Activated CD8-positive, alpha-beta memory T cell treated with anti-CD3 and anti-CD28 coated beads, Interleukin-2, amount 50 U/mL, for 24 hours (primary cell): ENCODE data around the gene NFYA.

Experiments used
- DNase-seq: peaks from one replicate; pipeline ENCODE4 v3.0.0-alpha.2; 2020; ENCODE audit errors: extremely low read depth

The NFYA gene

DNA sequence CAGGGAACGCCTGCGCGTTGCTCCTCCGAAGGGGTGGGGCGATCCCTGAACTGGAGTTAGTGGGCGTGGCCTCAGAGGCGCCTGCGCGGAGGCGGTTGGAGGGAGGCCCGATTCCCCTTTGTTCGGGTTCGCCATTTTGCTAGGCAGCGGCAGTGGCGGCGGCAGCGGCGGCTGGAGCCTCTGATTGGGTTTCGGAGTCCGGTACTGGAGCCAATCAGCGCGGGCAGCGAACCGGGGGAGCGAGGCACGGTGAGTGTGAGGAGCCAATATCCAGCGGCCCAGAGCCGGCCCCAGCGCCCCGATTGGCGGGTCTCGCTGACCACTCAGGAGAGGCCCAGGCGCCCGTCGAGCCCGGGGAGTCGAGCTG lies at the start of gene NFYA:
TSS of gene NFYA (plus strand) at position 139 of the 367 bp plus-strand sequence. CDS start 6,116 bp downstream, outside the sequence.
- no peak for DNase-seq

DNA sequence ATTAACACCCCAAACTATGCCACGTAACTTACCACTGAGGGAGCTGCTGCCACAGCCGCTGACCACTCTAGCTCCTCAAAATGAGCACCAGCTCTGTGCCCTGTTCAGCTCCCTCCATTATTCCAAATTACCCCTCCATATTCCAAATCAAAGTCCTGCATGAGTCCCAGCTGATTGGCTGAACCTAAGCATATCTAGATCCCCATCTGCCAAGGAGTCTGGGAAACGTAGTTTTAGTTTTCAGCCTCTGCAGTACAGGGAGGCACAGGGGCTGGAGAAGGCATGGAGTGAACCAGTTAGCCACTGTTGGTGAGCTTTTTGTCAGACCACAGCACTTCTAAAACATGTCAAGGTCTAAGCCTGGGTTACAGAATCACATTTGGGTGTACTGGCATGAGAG lies 49.7 kb upstream of the NFYA start:
- no peak for DNase-seq

DNA sequence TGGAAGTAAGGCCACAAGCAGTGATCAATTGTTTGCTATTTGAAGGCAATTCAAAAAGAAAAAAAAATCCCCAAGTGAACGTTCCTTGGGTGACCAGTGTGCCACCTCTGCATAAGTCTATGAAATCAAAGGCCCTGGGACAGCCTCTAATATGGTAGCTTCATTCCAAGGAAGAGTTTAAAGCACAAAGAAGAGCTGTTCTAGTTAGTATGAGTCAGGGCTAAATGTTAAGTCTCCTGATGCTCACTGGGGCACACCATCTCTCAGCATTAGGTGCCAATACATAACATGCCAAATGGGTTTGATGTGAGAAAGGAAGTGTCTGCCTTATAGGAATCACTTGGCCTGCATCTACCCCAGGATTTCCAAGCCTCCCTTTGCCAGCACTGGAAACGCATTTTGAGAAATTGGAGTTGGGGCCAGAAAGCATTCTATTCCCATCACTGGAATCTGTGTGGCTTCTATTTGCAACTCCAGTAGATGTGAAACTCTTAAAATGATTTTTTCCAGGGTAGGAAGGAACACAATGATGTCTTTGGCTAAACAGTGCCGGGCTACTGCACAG lies 46.7 kb upstream of the NFYA start:
- no peak for DNase-seq

DNA sequence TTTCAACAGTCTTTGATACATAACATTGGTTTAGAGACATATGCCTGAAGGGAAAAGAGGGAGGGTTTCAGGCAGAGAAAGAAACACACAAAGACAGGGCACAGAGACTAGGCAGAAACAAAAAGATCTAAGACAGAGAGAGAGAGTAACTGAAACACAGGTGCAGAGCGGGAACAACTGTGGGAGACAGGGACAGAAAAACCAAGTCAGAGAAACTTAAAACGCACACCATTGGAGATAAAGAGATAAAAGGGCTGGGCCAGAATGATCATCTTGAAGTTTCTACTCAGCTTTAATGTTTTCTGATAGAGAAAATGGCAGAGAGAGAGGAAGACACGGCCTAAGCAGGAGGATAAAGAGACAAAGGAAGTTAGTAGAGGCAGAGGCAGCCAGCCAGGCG lies 45.5 kb upstream of the NFYA start:
- DNase-seq = no peak

DNA sequence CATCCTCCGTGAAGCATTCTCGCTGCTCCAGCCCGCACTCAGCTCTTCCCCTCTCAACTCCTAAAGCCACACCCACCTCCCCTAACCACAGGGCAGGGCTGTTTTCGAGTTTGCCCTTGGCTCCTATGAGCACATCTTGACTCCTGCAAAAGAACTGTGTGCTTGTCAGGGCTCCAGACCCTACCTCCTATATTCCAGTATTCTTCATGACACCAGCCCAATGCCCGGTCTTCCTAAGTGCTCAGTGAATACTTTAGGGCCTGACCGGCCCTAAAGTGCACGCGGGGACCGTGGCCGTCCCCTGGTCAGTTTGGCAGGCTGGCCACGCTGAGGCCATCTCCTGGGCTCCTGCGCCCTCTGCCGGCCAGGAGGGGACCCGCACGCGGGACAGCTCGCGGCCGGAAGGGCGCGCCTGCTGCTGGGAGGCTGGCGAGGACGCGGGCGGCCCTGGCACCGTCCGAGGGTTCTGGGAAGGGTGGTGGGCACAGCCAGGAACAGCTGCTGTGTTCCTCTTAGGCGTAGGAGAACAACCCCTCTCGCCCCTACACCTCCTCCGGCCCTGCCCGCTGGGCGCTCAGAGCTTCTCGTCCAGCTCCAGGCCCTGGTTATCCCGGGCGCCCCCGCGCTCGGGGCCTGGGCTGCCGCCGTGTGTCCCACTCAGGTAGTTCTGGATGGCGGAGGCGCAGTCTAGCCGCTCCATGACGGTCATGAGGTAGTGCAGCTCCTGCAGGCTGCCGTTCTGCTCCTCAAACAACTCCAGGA lies 44.8 kb upstream of the NFYA start:
- no peak for DNase-seq

DNA sequence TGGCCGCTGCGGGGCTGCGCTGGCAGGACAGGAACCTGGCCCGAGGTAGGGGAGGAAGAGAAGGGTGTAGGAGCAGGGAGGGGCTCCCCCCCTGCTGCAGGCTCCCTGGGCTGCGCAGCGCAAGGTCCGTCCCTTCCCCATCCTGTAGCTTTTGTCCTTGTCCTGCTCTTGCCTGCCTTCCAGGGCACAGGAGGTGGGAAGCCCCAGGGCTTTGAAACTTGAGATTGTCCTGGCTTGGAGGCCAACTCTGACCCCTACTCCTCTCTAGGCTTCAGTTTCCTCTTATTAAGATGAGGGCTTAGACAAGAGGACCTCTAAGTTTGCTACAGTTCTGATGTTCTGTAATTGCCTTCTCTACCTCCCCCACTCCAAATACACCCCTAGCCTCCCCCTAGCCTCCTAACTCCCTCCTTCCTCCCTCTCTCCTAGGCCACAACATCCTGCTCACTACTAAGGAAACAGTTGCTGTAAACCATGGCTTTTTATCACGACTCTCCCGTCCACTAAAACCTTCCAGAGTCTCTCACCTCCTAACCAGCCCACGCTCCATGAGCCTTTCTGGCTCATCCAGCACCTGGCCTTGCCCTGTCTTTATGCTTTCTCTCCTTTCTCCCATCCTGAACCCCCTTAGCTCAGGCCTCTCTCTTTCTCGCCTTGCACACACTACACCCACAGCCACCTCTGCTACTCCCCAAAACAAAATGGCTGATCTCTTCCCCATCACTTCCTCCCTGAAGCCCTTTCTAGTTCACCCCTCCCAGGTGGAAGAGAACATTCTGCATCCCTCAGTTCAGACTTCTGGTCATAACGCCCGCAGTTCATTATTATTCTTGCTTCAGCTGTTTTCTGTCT lies 44.0 kb upstream of the NFYA start:
- no peak for DNase-seq

DNA sequence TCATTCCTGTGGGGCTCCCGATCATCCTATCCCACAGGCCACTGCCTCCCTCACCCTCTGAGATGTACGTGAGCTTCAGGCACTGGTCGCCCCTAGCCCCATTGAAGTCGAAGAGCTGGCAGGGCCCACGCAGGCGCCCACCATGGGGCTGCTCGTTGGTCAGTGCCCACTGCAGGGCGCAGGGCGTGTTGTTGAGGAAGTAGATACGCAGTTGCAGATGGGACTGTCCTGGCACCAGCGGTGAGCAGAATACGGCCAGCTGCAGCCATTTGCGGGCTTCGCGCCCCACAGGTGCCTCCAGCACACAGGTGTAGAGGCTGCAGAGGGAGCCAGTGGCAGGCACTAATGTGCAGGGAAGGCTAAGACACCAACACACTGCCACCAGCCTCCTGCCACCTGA lies 39.9 kb upstream of the NFYA start:
- no peak for DNase-seq

DNA sequence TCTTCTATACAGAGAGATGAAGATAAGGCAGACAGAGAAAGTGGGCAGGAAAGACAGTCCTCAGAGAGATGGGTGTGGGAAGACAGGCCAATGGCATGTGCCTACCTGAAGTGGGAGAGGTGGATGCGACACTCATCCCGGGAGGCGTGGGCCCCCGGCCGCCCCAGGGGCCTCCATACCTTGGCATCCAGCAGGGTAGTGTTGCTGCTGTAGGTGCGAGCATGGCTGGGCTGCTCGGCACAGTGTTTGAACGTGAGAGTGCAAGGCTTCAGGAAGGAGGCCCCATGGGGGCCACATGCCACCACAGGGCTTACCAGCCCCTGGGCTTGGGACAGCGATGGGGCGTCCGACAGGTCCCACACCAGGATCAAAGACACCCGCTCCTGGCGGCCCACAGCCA lies 39.0 kb upstream of the NFYA start:
- DNase-seq = no peak

DNA sequence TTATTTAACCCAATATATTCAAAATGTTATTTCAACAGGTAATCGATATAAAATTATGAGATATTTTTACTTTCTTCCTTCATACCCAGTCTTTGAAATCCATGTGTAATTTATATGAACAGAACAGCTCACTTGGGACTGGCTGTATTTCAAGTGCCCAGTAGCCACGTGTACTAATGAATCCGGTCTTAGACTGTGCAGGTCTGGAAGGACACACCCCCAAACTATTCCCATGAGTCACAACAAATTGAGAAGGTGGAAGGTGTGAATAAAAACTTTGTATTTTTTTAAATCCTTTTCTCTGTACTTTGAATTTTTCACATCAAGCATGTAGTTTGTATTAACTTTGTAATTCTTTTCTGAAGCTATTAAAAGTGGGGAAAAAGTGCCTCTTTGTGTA lies 36.6 kb upstream of the NFYA start:
- no peak for DNase-seq

DNA sequence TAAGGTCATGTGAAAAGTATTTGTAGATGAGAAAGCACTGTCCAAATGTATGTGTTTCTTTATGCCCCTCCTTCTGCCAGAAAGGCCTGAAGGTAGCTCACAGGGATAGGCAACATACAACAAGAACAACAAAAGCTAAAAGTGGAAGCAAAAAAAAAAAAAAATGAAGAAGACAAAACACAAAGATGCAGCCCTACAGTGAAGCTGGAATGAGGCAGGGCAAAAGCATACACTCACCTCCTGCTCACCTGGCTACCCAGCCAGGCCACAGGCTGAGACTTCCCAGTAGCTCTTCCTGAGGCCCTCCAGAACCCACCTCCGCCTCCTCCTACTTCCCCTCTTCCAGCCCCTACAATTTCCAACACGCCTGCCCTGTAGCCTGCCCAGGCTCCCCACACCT lies 36.2 kb upstream of the NFYA start:
- DNase-seq = no peak

DNA sequence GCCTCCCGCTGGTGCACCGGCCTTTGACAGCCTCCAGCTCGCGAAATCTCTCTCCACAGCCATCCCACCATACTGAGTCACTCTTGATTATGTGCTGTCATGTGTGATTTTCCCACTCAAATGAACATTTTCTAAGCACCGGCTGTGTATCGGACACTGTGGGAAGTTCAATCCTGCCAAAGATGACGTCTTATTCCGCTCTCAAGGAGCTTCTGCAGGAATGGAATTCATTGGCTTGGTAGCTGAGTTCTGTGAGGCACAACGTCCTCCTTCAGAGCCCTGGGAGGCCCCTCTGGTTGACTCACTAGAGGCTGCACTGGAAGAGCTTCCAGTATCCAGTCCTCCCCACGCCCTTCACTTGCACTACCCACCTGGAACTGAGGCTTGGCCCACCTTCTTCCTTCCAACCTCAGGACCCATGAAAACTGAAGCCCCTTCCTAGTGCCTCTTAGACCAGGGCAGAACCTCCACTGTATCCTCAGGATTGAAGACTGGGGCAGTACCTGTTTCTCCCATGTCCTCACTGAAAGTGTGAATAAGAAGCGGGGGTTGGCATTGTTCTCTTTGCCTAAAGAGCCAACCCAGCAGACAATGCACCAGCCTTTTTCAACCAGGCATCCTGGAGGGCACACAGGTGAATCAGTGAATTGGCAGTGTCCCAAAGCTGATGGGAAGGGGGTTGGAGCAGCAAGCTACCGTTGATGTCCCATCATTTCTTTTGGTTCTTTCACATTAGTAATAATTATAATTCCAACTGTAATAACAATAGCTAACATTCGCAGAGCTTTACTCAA lies 35.5 kb upstream of the NFYA start:
- DNase-seq = no peak

DNA sequence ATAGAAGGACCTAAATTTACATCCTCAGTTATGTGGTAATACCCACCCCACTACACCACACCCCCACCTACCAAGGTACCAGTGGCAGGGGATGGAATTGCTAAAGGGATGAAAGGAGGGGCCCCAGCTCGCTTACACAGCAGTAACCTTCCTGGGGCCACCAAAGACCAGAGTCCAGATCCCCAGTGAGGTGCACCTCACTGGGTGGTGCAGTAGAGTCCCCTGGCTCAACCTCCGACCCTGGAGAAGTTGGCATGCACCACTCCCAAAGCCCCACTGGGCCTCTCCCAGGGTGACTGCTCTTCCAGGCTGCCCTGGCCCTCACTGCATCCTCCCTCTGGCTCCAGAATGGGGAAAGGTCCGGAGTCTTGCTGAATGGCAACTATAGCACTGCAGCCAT lies 34.6 kb upstream of the NFYA start:
- no peak for DNase-seq

DNA sequence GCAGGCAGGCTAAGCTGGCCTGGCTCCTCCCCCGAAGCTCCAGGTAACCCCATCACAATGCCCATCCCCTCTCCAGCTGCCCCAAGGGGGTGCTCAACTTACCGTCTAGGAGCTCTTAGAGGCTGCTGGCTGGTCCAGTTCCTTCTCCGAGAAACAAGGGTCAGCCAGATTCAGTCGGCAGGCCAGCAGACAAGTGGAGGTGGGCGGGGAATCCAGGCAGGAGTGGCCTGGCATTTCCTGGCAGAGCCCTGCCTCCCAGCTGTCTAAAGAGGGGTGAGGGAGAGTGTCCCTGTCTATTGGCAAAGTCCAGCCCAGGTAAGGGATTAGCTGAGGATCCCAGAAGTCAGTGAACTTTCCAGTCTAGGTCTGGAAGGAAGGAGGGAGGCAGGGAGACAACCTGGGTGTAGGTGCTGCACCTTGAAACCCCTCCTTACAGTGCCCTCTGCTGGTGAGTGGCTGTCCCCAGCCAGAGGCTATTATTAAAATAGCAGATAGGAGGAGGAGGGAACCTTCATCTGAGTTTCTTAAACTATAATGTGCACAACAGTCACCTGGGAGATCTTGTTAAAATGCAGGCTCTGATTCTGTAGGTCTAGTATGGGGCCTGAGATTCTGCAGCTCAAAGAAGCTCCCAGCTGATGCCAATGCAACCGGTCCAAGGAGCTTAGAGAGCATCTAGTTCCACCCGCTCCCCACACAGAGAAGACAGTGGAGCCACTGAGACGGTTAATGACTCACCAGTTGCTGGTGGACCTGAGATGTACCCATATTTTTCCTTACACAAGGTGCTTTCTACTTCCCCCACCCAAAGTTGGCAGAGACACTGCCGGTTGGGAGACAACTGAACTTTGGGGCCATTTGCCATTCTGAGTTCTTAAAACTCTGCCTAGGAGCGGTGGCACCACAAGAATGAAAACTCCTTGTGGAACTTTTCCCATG lies 33.4 kb upstream of the NFYA start, which contains the start of gene UNC5CL:
TSS of gene UNC5CL (minus strand) at position 162 of the 939 bp plus-strand sequence. CDS start 4,147 bp downstream, outside the sequence.
- DNase-seq = no peak

DNA sequence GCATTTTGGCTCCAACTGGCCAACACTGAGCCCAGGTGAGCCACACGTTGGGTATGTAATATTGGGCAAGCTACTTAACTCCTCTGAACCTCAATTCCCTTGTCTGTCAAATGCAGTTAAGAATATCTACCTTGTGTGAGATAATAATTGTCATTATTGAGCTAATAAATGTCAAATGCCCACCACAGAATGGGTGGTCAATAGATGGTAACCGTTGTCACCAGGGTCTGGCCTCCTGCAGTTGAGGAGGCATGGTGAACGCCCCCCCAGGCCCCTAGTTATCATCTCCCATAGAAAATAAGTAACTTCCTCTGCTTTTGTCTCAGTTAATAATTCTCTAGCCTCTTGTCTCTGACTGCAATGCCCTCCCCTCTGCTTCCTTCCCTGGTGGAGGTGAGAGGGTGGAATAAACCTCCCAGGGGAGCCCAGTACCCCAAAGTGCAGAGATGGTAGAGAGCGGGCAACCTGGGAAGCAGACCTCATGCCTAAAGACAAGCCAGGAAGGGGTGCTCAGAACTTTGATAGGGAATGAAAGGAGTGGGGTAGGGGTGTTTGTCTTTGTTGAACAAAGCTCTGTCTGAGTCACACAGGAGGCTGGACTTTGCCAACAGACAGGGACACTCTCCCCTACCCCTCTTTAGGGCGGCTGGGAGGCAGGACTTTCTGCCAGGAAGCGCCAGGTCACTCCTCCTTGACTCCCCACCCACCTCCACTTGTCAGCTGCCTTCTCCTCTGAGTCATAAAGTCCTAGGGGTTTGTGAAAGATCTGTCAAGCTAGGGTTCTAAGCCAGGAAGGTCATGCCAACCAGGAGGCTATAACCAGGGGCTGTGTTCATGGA lies 32.5 kb upstream of the NFYA start:
- no peak for DNase-seq

DNA sequence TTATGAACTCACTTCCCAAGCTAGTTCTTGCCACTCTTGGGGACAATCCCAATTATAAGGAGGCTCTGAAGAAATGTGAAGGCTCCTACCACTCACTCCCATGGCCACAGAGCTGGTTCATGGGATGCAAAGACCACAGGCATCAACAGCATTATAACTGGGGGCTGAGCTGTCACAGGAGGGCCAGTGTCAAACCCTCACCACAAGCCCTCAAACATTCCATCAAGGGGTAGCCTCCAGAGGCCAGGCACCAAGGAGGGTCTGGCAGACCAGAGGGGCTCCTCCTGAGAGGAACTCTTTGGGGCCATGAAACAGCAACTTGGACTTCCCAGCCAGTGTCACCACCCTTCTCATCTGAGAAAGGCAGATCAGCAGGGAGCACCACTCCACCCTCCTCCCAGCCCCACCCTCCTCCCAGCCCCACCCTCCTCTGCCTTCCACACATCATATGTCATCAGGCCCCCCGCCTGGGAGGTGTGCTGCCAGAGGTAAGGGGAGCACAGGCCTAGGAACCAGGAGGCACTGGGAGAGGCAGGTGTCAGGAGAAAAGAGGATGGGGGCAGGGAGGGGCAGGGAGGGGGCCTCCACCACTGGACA lies 31.7 kb upstream of the NFYA start:
- no peak for DNase-seq

DNA sequence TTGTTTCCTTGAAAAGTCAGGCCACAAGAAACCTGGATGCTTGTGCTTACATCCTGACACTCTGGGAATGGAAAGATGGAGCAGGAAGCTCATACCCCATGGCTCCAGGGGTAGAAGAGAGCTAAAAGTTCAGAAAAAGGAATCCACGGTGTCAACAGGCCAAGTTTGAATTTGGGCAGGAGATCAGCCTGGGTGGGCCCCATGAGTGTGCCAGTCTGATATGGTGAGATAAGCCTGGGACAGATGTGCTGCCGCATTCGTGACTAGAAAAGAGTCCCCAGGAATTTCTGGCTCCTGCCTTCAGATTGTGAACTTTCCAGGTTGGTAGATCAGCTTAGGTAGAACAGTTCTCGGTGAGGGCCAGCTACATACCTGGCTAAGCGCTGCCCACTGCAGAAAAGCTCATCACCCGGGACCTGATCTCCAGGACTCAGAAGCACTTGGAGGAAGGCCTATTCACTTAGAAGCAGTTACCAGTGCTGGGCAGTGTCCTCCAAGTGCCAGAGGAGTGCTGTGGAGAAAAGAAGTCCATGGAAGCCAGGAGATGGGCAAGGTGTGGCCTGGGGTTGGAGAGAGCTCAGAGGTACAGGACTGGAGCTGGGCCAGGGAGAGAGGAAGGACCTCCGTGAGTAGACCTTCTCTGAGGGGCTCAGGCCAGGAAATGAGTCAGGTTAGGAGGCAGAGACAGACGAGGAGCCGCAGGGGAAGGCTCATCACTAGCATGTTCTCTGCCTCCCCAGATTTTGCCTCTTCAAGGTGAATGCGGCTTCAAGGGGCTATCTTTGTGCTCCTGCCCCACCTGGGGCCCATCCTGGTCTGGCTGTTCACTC lies 30.3 kb upstream of the NFYA start, which contains the start of gene TSPO2:
TSS of gene TSPO2 (plus strand) at position 242 of the 830 bp plus-strand sequence. CDS start at position 761, 519 bp downstream.
- DNase-seq = no peak

DNA sequence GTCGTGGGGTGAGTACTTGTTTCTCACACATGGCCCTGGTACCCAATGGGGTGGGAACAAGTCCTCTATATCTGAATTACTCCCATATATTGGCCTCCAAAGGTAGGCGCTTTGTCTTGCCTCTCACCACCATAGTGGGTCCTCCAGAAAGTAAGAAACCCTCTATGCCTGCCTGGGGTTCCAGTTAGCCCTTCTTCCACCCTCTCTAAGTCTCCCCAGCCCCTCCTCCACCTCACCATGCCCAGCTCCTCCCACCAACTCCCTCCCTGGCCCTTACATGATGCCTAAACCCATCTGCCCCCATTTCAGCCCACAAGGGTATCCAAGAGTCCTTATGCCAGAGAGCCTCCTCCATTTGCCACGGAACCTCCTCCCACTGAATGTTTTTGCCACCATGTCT lies 29.6 kb upstream of the NFYA start:
- no peak for DNase-seq

DNA sequence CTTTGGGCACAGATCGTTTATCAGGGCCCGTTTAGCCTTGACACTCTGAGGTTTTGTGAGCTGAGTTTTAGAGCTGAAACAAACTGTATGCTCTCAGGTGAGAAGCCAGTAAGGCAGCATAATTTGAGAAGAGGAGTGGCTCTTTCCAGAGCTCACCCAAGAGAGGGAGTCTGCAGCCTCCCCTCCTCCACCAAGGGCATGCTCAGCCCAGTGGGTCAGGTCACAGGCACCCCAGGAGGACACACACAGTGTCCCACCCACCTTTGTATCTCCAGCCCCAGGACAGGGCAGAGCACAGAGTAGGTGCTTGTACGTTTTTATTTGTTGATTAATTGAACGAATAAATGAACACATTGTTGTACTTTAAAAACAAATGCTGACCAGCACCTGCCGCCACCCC lies 27.1 kb upstream of the NFYA start:
- DNase-seq = no peak
